BJ (cell line): Measurements from ENCODE around the gene SCRG1. TPM values are rescaled to one million over a fixed set of nuclear protein-coding genes. Genes with fewer than 3 reads are reported as not detected.

Experiments
- CTCF ChIA-PET: fragments of 350-600 bp; formaldehyde crosslinking; extraction: SDS; loops from one replicate; lab custom pipeline; 2021; ENCODE audit warnings: antibody characterized with exemption, inconsistent platforms; lab: Yijun Ruan, JAX
- POLR2A ChIA-PET: fragments of 300-600 bp; sonication (Branson Sonifier 250); formaldehyde crosslinking; extraction: SDS; loops from one replicate; lab custom pipeline; 2021; ENCODE audit warnings: antibody characterized with exemption; lab: Charles Lee
- DNase-seq: peaks from one replicate; pipeline ENCODE4 v3.0.0-alpha.2; 2011; ENCODE audit warnings: low read depth
- H3K27me3 ChIP-seq: 2 replicates; pipeline ENCODE4 v1.6.0; 2011; ENCODE audit warnings: low read length; ENCODE audit not compliant: control insufficient read depth, insufficient read depth
- H3K36me3 ChIP-seq: 2 replicates; pipeline ENCODE4 v1.5.1; 2011; ENCODE audit warnings: low read length; ENCODE audit not compliant: control insufficient read depth, insufficient read depth
- H3K4me3 ChIP-seq: 2 replicates; pipeline ENCODE4 v1.5.1; 2011; ENCODE audit warnings: low read depth, mild to moderate bottlenecking, control low read depth, low read length
- CTCF ChIP-seq: IDR thresholded peaks from 2 replicates; pipeline ENCODE4 v1.5.1; 2011; ENCODE audit warnings: low read depth, mild to moderate bottlenecking, control low read depth, inconsistent platforms, low read length, moderate library complexity; ENCODE audit not compliant: insufficient read depth
- polyA plus RNA-seq: library from polyadenylated mRNA; depleted of rRNA; stranded (reverse); fragments of >200 nt; gene quantifications from 2 replicates; pipeline ENCODE4 v1.2.3, GENCODE V29; 2011

Gene SCRG1
- polyA plus RNA-seq, 1 experiment, result 0.47 TPM

GRCh38 chr4:173386751-173387150 lies 12.2 kb downstream of the SCRG1 start:
- Histone ChIP-seq H3K36me3 (no peaks in the 10 kb centered on the region), H3K4me3 (no peak overlapping the region), H3K27me3 (no peaks in the 10 kb centered on the region)
- TF ChIP-seq CTCF, result no peak
- ChIA-PET POLR2A (no interaction called here), CTCF (interaction anchor here (0.7 to 3.5 kb wide), 2 partner anchors 12 to 14 kb away, joined by 3 to 9 read pairs; partner anchors contain the start of gene SCRG1)
- DNase-seq, result no peak

- CTCF ChIA-PET, result no interaction called here
- Histone ChIP-seq H3K27me3 (no peaks in the 10 kb centered on the region), H3K36me3 (no peaks in the 10 kb centered on the region), H3K4me3 (no peak overlapping the region)
- POLR2A ChIA-PET, result no interaction called here
- no peak for DNase-seq
- no peak for TF ChIP-seq CTCF
These were observed 16.6 kb downstream of the SCRG1 start for GRCh38 chr4:173382349-173382748.

- no peak for TF ChIP-seq CTCF
- no peaks in the 10 kb centered on the region for H3K27me3 ChIP-seq
- ChIA-PET CTCF (no interaction called here), POLR2A (no interaction called here)
- no peak for DNase-seq
- no peak overlapping the region for H3K4me3 ChIP-seq
- no peaks in the 10 kb centered on the region for H3K36me3 ChIP-seq
These were observed 17.3 kb downstream of the SCRG1 start for GRCh38 chr4:173381610-173382009.

GRCh38 chr4:173380987-173381386 lies 17.9 kb downstream of the SCRG1 start:
- Histone ChIP-seq H3K4me3 (no peak overlapping the region), H3K27me3 (no peaks in the 10 kb centered on the region), H3K36me3 (no peaks in the 10 kb centered on the region)
- ChIA-PET POLR2A (no interaction called here), CTCF (no interaction called here)
- no peak for TF ChIP-seq CTCF
- DNase-seq, result no peak

GRCh38 chr4:173379929-173380328 lies 19.0 kb downstream of the SCRG1 start:
- no peak for DNase-seq
- ChIA-PET POLR2A (no interaction called here), CTCF (interaction anchor here (0.8 kb wide), 1 partner anchor 126 kb away, joined by 3 read pairs; no protein-coding TSS in a partner anchor)
- Histone ChIP-seq H3K4me3 (no peak overlapping the region), H3K27me3 (no peaks in the 10 kb centered on the region), H3K36me3 (no peaks in the 10 kb centered on the region)
- TF ChIP-seq CTCF, result no peak
